Skeletal muscle cell (primary cell): ENCODE measurements around the gene ELN.

Experiments
- DNase-seq: peaks from one replicate; pipeline ENCODE4 v3.0.0-alpha.2; 2010; ENCODE audit warnings: low read depth
- H3K4me3 ChIP-seq: 2 replicates; pipeline ENCODE4 v1.5.1; 2011; ENCODE audit warnings: low read depth, mild to moderate bottlenecking, control low read depth, low read length, moderate library complexity

Gene ELN

GRCh38 chr7:74056096-74056915, 28.3 kb downstream of the ELN start:
- no peak for DNase-seq
- no peak overlapping the region for H3K4me3 ChIP-seq

GRCh38 chr7:74057216-74057925, 29.4 kb downstream of the ELN start:
- H3K4me3 ChIP-seq = no peak overlapping the region
- DNase-seq = no peak

DNA sequence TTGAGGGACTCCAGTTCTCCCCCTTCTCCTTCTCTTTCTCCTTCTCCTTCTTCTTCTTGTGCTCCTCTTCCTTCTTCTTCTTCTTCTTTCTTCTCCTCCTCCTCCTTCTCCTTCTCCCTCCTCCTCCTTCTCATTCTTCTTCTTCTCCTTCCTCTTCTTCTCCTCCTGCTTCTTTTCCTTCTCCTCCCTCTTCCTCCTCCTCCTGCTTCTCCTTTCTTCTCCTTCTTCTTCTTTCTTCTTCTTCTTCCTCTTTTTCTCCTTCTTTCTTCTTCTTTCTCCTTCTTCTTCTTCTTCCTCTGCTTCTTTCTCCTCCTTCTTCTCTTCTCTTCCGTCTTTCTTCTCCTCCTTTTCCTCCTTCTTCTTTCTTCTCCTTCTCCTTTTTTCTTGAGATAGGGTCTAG, 30.0 kb downstream of the ELN start:
- no peak for DNase-seq
- H3K4me3 ChIP-seq = no peak overlapping the region

DNA sequence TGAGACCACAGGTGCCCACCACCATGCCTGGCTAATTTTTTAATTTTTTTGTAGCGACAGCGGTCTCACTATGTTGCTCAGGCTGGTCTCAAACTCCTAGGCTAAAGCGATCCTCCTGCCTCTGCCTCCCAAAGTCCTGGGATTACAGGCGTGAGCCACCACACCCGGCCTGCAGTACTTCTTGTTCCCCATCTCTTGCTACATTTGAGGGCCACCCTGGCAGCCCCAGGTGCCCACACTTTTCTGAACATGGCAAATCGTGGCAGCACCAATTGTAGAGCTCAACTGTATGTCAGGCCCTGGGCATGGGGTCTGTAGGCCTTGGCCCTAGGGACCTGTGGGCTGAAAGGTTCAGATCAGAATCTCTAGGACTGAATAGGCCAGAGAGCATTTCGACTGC, 30.5 kb downstream of the ELN start:
- no peak overlapping the region for H3K4me3 ChIP-seq
- no peak for DNase-seq

DNA sequence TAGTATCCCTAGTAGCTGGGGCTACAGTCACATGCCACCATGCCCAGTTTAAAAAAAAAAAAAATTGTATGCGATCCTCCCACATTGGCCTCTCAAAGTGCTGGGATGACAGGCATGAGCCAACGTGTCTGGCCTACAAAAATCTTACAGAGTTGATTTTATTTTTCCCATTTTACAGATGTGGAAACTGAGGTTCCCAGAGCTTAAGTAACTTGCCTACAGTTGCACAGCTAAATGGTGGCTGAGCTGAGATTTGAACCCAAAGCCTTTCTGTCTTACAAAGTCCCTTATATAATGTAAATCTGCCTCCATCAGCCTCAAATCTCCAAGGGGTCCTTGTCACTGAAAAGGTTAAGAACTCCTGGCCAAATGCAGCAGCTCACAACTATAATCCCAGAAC, 31.1 kb downstream of the ELN start:
- no peak for DNase-seq
- no peak overlapping the region for H3K4me3 ChIP-seq

DNA sequence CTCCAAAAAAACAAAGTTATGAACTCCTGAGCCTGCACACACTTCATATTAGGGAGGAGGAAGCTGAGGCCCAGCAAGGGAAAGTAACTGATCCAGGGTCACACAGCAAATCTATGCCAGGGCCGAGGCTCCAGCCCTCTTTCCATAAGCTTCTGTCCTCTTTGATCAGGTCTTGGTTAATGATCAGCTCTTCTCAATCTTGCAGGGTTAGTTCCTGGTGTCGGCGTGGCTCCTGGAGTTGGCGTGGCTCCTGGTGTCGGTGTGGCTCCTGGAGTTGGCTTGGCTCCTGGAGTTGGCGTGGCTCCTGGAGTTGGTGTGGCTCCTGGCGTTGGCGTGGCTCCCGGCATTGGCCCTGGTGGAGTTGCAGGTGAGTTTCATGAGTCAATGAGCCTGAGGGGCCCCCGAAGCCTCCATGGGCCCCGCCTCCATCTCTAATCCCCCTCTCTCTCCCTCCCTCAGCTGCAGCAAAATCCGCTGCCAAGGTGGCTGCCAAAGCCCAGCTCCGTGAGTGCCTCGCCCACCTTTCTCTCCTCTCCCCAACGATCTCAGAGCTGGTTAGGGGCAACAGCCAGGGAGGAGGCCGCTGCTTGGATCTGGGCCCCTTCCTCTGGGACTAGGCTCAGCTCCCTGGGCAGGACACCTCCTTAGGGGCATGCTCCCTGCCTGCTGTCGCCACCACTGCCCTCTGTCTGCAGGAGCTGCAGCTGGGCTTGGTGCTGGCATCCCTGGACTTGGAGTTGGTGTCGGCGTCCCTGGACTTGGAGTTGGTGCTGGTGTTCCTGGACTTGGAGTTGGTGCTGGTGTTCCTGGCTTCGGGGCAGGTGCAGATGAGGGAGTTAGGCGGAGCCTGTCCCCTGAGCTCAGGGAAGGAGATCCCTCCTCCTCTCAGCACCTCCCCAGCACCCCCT, 32.0 kb downstream of the ELN start:
- no peak for DNase-seq
- no peak overlapping the region for H3K4me3 ChIP-seq

DNA sequence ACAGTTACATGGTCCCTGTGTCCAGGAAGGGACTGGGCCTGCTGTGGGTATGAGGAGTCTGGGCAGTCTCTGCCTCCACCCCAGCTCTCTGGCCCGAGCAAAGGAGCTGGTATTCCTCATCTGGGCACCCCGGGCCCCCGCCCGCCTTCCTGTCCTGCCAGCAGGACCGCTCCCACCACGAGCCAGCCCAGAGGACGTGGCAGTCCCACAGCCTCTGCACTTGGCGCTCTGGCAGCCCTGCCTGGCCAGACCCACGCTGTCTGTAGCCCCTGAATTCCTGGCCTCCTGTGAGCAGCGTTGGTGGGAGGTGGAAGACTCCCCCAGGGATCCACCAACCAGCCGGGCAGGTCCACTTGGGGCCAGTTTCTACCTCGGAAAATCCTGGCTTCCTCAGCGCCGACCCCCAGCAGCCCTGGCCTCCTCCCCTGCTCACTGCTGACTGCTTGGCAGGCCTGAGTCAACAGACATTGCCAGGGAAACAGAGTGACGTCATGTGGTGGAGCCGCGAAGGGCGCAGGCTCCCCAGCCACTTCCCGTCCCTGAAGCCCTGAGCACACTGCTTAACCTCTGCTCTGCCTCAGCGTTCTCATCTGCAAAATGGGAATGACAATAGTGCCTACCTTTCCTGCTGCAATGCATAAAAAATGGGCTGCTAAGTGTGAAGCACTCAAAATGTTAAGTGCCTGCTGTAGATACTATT, 34.0 kb downstream of the ELN start:
- DNase-seq = peak; percentile 79
- no peak overlapping the region for H3K4me3 ChIP-seq

DNA sequence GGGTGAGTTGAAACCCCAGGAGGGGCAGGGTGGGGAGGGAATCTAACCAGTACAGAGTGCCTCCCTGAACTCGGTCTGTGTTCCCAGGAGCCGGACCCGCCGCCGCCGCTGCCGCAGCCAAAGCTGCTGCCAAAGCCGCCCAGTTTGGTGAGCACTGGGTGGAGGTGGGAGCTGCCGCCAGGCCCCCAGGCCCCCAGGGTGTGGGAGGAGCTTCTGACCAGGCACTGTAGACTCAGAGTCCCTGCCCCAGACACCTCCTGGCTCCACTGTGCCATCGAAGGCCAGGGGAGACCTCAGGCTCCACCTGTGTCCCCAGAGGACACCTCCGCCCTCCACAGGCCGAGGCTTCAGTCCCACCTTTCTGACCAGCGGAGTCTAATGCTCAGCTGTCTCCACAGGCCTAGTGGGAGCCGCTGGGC, 35.3 kb downstream of the ELN start:
- no peak for DNase-seq
- no peak overlapping the region for H3K4me3 ChIP-seq

DNA sequence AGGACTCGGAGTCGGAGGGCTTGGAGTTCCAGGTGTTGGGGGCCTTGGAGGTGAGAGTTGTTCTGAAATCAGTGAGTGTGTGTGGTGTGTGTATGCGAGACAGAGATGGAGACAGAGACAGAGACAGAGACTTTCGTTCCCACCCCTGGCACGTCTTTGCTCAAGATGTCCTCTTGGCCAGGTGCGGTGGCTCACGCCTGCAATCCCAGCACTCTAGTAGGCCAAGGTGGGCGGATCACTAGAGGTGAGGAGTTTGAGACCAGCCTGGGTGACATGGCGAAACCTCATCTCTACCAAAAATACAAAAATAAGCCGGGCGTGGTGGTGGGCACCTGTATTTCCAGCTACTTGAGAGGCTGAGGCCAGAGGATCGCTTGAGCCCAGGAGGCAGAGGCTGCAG, 35.7 kb downstream of the ELN start:
- no peak overlapping the region for H3K4me3 ChIP-seq
- DNase-seq = no peak

- DNase-seq = no peak
- no peak overlapping the region for H3K4me3 ChIP-seq
Measured at GRCh38 chr7:74064696-74065095, 36.7 kb downstream of the ELN start.

DNA sequence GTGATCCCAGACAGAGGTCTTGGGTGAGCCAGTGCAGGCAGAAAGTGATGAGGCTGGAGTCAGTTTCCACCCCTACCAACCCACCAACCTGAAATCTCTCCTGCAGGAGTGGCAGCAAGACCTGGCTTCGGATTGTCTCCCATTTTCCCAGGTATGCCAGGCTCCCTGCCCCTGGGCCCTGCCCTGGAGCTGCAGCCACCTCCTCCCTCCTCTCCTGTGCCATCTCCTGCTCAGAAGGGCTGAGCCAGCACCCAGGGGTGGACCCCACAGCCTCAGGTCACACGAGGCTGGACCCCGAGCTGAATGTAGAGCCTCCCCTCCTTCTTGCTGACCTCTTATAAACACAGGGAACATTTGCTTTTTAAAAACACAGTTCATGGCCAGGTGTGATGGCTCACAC, 38.7 kb downstream of the ELN start:
- DNase-seq = no peak
- no peak overlapping the region for H3K4me3 ChIP-seq

DNA sequence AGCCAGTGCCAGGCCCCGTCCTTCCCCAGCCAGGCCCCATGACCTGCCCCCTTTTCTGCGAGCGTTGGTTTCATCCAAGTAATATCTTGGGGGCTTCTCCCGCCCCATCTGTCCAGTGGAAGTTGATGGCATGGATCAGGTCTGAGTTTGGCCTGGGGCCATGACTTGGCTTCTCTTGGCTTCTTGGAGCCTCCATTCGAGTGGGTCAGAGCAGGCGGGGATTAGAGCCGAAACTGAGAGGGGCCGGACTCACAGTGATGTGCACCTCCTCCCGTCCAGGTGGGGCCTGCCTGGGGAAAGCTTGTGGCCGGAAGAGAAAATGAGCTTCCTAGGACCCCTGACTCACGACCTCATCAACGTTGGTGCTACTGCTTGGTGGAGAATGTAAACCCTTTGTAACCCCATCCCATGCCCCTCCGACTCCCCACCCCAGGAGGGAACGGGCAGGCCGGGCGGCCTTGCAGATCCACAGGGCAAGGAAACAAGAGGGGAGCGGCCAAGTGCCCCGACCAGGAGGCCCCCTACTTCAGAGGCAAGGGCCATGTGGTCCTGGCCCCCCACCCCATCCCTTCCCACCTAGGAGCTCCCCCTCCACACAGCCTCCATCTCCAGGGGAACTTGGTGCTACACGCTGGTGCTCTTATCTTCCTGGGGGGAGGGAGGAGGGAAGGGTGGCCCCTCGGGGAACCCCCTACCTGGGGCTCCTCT, 40.6 kb downstream of the ELN start:
- no peak overlapping the region for H3K4me3 ChIP-seq
- DNase-seq = no peak

GRCh38 chr7:74069086-74069541, 41.1 kb downstream of the ELN start:
- H3K4me3 ChIP-seq = no peak overlapping the region
- no peak for DNase-seq

DNA sequence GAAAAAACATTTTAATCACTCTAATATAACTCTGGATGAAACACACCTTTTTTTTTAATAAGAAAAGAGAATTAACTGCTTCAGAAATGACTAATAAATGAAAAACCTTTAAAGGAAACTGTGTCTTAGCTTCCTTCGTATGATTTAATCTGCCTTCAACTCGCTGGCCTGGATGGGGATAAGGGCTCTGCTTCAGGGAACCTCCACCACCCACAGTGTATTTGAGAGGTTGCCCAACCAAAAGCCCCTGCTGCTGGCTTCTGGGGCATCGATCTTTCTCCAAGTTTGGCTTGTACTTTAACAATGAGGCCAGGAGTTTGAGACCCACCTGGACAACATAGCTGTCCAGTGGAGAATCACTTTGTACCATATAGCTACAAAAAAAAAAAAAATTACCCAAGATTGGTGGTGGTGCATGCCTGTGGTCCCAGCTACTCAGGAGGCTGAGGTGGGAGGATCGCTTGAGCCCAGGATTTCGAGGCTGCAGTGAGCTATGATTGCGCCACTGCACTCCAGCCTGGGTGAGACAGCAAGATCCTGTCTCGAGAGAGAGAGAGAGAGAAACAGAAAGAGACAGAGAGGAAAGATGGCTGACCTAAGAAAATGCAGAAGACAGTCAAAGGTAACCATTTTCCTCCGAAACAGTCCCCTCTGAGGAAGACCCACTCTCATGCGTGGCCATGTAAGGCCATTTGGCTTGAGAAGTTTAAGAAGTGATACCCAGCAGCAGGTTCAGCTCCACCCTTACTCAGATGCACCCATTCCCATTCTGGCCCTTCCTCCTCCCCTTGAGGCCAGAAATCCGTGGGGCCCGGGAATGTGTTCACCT, 42.0 kb downstream of the ELN start:
- no peak overlapping the region for H3K4me3 ChIP-seq
- DNase-seq = no peak

DNA sequence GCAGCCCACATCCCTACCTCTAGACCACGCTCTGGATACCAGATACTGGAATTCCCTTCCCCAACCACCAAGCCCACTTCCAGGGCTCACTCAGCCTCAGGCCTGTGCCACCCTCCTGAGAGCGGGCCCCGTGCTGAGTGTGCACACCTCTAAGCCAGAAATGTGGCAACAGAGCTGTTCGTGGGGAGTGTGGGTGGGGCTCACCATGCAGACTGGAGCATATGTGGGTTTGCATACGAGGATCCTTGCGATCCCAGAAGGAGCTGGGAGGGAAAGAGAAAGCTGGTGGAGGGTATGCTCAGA, 42.6 kb downstream of the ELN start:
- DNase-seq = no peak
- H3K4me3 ChIP-seq = no peak overlapping the region

GRCh38 chr7:74071121-74071520, 43.1 kb downstream of the ELN start:
- H3K4me3 ChIP-seq = no peak overlapping the region
- DNase-seq = no peak

DNA sequence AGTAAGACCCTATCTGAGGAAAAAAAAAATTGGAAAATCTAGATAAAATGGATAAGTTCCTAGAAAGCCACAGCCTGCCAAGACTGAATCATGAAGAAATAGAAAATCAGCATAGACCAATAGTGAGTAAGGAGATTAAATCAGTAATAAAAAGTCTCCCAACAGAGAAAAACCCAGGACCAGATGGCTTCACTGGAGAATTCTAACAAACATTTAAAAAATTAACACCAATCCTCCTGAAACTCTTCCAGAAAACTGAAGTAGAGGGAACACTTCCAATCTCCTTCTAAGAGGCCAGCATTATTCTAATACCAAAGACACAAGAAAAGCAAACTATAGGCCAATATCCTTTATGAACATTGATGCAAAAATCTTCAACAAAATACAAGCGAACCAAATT, 46.8 kb downstream of the ELN start:
- no peak overlapping the region for H3K4me3 ChIP-seq
- DNase-seq = no peak

GRCh38 chr7:74078461-74078860, 50.5 kb downstream of the ELN start:
- DNase-seq = no peak
- H3K4me3 ChIP-seq = no peak overlapping the region
